ENCODE results near the gene NUP85. TPM values are rescaled to one million over a fixed set of nuclear protein-coding genes. Genes with fewer than 3 reads are reported as not detected.

Gene NUP85
- total RNA-seq, 1 donor from 2014 or later = 83.8 TPM

DNA sequence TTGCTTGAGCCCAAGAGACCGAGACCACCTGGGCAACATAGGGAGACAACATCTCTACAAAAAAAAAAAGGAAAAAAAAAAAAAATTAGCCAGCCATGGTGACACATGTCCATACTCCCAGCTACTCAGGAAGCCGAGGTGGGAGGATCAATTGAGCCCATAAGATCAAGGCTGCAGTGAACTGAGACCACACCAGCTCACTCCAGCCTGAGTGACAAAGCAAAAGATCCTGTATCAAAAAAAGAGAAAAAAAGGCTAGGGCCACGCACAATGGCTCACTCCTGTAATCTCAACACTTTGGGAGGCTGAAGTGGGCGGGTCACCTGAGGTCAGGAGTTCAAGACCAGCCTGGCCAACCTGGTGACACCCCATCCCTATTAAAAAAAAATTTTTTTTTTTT is 36.5 kb upstream of the NUP85 start:
- Mint-ChIP-seq H3K27ac (no peak overlapping the region), H3K36me3 (ENCODE audit: insufficient read depth) (peaks cover 22% of the 10 kb centered on the region)

DNA sequence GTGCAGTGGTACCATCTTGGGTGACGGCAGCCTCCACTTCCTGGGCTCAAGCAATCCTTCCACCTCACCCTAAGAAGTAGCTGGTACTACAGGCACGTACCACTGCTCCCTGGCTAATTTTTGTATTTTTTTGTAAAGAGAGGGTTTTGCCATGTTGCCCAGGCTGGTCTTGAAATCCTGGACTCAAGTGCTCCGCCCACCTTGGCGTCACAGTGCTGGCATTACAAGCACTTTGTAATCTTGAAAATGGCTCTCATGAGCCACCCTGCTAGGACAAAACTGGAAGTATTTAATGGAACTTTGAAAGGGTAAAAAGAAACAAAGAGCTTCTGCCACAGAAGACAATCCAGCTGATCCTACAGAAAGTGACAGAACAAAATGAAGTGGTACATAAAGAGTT is 32.0 kb upstream of the NUP85 start:
- H3K27me3 Mint-ChIP-seq = no peaks in the 10 kb centered on the region
- peaks cover 24% of the 10 kb centered on the region for H3K36me3 Mint-ChIP-seq (ENCODE audit: insufficient read depth)
- H3K4me3 Mint-ChIP-seq (ENCODE audit: low read depth) = no peak overlapping the region
- TF ChIP-seq, protein P1, sequence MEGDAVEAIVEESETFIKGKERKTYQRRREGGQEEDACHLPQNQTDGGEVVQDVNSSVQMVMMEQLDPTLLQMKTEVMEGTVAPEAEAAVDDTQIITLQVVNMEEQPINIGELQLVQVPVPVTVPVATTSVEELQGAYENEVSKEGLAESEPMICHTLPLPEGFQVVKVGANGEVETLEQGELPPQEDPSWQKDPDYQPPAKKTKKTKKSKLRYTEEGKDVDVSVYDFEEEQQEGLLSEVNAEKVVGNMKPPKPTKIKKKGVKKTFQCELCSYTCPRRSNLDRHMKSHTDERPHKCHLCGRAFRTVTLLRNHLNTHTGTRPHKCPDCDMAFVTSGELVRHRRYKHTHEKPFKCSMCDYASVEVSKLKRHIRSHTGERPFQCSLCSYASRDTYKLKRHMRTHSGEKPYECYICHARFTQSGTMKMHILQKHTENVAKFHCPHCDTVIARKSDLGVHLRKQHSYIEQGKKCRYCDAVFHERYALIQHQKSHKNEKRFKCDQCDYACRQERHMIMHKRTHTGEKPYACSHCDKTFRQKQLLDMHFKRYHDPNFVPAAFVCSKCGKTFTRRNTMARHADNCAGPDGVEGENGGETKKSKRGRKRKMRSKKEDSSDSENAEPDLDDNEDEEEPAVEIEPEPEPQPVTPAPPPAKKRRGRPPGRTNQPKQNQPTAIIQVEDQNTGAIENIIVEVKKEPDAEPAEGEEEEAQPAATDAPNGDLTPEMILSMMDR (IDR thresholded peaks at IDR 0.05; ENCODE audit: unreplicated experiment) = no peak
- H3K4me1 Mint-ChIP-seq (ENCODE audit: low read depth) = no peaks in the 10 kb centered on the region
- no peak for DNase-seq (ENCODE audit: low spot score, unreplicated experiment)
- H3K9me3 Mint-ChIP-seq (ENCODE audit: low read depth) = no peaks in the 10 kb centered on the region
- H3K27ac Mint-ChIP-seq = peak overlapping the region; percentile 49

More for the DNA sequence above, 36.5 kb upstream of the NUP85 start:
- TF ChIP-seq, protein P1 (IDR thresholded peaks at IDR 0.05; ENCODE audit: unreplicated experiment) = no peak
- Mint-ChIP-seq H3K4me3 (ENCODE audit: low read depth) (no peak overlapping the region), H3K9me3 (ENCODE audit: low read depth) (no peaks in the 10 kb centered on the region), H3K4me1 (ENCODE audit: low read depth) (no peaks in the 10 kb centered on the region), H3K27me3 (no peaks in the 10 kb centered on the region)
- no peak for DNase-seq (ENCODE audit: low spot score, unreplicated experiment)

DNA sequence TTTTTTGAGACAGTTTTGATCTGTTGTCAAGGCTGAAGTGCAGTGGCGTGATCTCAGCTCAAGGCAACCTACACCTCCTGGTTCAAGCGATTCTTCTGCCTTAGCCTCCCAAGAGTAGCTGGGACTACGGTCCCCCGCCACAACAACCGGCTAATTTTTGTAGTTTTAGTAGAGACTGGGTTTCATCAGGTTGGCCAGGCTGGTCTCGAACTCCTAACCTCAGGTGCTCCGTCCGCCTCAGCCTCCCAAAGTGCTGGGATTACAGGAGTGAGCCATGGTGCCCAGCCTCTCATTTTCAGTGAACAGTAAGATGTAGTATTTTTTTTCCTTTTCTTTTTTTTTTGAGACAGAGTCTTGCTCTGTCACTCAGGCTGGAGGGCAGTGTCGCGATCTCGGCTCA is 30.5 kb upstream of the NUP85 start:
- DNase-seq (ENCODE audit: low spot score, unreplicated experiment) = no peak

DNA sequence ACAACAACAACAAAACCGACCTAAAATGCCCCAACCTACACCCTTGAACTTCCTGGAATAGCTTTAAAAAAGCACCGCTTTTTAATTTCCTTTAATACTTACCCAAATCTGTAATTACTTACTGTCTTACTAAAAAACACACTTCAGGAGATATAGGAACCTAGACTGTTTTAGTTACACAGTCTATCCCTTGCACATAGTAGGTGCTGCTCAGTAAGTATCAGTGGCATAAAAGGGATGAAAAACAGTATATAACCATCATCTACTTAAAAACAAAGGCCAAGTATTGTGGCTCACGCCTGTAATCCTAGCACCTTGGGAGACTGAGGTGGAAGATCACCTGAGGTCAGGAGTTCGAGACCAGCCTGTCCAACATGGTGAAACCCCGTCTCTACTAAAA is 28.9 kb upstream of the NUP85 start:
- TF ChIP-seq, protein P1 (IDR thresholded peaks at IDR 0.05; ENCODE audit: unreplicated experiment) = no peak
- Mint-ChIP-seq H3K9me3 (ENCODE audit: low read depth) (no peaks in the 10 kb centered on the region), H3K27me3 (no peaks in the 10 kb centered on the region), H3K4me3 (ENCODE audit: low read depth) (no peak overlapping the region), H3K4me1 (ENCODE audit: low read depth) (peaks cover 9% of the 10 kb centered on the region), H3K27ac (no peak overlapping the region), H3K36me3 (ENCODE audit: insufficient read depth) (peaks cover 27% of the 10 kb centered on the region)
- DNase-seq (ENCODE audit: low spot score, unreplicated experiment) = no peak

More for the DNA sequence above, 30.5 kb upstream of the NUP85 start:
- TF ChIP-seq, protein P1 (IDR thresholded peaks at IDR 0.05; ENCODE audit: unreplicated experiment) = no peak
- Mint-ChIP-seq H3K27ac (peak overlapping the region; percentile 29), H3K36me3 (ENCODE audit: insufficient read depth) (peaks cover 26% of the 10 kb centered on the region), H3K27me3 (no peaks in the 10 kb centered on the region), H3K4me3 (ENCODE audit: low read depth) (no peak overlapping the region), H3K9me3 (ENCODE audit: low read depth) (no peaks in the 10 kb centered on the region), H3K4me1 (ENCODE audit: low read depth) (no peaks in the 10 kb centered on the region)

DNA sequence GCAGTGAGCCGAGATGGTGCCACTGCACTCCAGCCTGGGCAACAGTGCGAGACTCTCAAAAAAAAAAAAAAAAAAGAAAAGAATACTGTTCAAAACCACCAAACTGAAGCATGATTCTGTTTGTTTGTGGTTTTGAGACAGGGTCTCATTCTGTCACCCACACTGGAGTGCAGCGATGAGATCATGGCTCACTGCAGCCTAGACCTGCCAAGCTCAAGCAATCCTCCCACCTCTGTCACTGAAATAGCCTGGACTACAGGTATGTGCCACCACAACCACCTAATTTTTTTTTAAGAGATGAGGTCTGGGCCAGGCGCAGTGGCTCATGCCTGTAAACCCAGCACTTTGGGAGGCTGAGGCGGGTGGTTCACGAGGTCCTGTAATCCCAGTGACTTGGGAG is 27.0 kb upstream of the NUP85 start:
- Mint-ChIP-seq H3K27me3 (no peaks in the 10 kb centered on the region), H3K9me3 (ENCODE audit: low read depth) (no peaks in the 10 kb centered on the region), H3K4me1 (ENCODE audit: low read depth) (peaks cover 9% of the 10 kb centered on the region), H3K4me3 (ENCODE audit: low read depth) (no peak overlapping the region), H3K27ac (no peak overlapping the region), H3K36me3 (ENCODE audit: insufficient read depth) (peaks cover 20% of the 10 kb centered on the region)
- DNase-seq (ENCODE audit: low spot score, unreplicated experiment) = no peak
- TF ChIP-seq, protein P1 (IDR thresholded peaks at IDR 0.05; ENCODE audit: unreplicated experiment) = no peak
